Small intestine (tissue), 7 donors: ENCODE measurements around the gene ENTPD1. TPM values are rescaled to one million over a fixed set of nuclear protein-coding genes. Genes with fewer than 3 reads are reported as not detected.

Experiments
- DNase-seq, 2 donors: peaks; one replicate each; pipeline versions ENCODE4 v3.0.0 to v3.0.0-alpha.2; 2013
- FAIRE-seq: peaks from 2 replicates; lab custom pipeline; 2012; peaks lifted over from hg19 to GRCh38; lab: Jason Lieb, UNC
- H3K27ac ChIP-seq, 3 donors: one replicate each; pipeline ENCODE4 v1.5.1; 2013; ENCODE audit warnings: low read length in 2 of 3, mild to moderate bottlenecking in 2 of 3, control low read depth in 1 of 3, inconsistent platforms in 1 of 3, low read depth in 1 of 3, moderate library complexity in 1 of 3
- H3K27me3 ChIP-seq, 3 donors: one replicate each; pipeline ENCODE4 v1.6.1; 2013; ENCODE audit warnings: low read length in 3 of 3, inconsistent platforms in 1 of 3; ENCODE audit not compliant: control insufficient read depth in 3 of 3, insufficient read depth in 3 of 3
- H3K36me3 ChIP-seq, 3 donors: one replicate each; pipeline ENCODE4 v1.6.1; 2013; ENCODE audit warnings: low read length in 3 of 3, inconsistent platforms in 1 of 3, low read depth in 1 of 3, mild to moderate bottlenecking in 1 of 3, moderate library complexity in 1 of 3; ENCODE audit not compliant: control insufficient read depth in 3 of 3, insufficient read depth in 2 of 3
- H3K4me1 ChIP-seq, 3 donors: one replicate each; pipeline ENCODE4 v1.6.1; 2013; ENCODE audit warnings: low read length in 2 of 3, inconsistent platforms in 1 of 3, low read depth in 1 of 3, mild to moderate bottlenecking in 1 of 3, moderate library complexity in 1 of 3; ENCODE audit not compliant: control insufficient read depth in 3 of 3, insufficient read depth in 2 of 3
- H3K4me3 ChIP-seq, 3 donors: one replicate each; pipeline ENCODE4 v1.5.1; 2013; ENCODE audit warnings: low read length in 3 of 3, control low read depth in 1 of 3, inconsistent platforms in 1 of 3, low read depth in 1 of 3, mild to moderate bottlenecking in 1 of 3, moderate library complexity in 1 of 3
- H3K9me3 ChIP-seq, 2 donors: one replicate each; pipeline ENCODE4 v1.6.1; 2013; ENCODE audit warnings: low read depth in 1 of 2, low read length in 1 of 2; ENCODE audit not compliant: control insufficient read depth in 2 of 2, insufficient read depth in 1 of 2
- WGBS, 3 donors: extraction: QIAGEN DNeasy Blood & Tissue Kit; methylation state at CpG; one replicate each; pipeline ENCODE4 v1.1.7; 2013; 5-methylcytosine and 5-hydroxymethylcytosine counted together
- polyA plus RNA-seq, 4 donors: library from polyadenylated mRNA; stranded (reverse) in 3 of 4; unstranded in 1 of 4; fragments of 200-250 nt in 3 of 4; fragments of 120-200 nt in 1 of 4; gene quantifications; one replicate each; pipeline versions ENCODE4 v1.2.1 to v1.2.3, GENCODE V29; 2013
- donor health status: healthy with polysubstance abuse.
- donor health status: control.
- donor health status: control.
- donor health status: Bipolar disorder and iron deficiency.
- donor health status: healthy.

ENTPD1 gene
- polyA plus RNA-seq, 4 donors = 1.3 to 13.6 (median 7.5) TPM

GRCh38 chr10:95810198-95810976, 54.4 kb downstream of the ENTPD1 start:
- DNase-seq = no peak

DNA sequence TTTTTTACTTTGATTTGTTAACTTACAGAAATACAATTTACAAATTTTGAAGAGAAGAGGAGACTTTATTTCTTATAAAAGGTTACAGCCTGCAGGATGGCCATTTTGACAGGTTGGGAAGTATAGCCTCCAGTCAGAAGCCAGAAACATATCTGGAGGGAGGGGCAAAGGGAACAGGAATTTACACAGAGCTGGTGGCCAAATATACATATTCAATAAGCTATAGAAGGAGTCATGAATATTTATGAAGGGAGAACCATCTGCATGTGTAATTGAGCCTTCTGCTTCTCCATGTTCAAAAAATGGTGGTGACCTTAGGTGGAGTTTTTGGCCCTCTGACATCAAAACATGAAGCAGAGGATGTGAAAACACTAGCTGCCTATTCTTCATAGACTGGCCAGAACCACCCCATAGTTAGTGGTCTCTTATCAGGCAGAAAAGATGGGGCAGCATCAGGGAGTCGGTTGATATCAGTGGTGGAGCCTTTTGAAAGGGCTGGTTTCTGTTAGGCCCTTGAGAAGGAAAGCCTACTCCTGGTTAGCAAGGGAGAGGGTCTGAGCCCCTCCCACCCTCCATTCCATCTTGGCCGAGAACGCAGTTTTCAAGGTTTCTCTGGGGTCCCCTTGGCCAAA, 57.2 kb downstream of the ENTPD1 start:
- H3K27ac ChIP-seq = peak overlapping the region in 1 of 3 donors; percentile 7

More at GRCh38 chr10:95810198-95810976, 54.4 kb downstream of the ENTPD1 start:
- 93 to 94% (median 94%) methylated on average over 19 to 20 of the region's 20 CpGs for WGBS, 3 donors
- Histone ChIP-seq H3K27ac (no peak overlapping the region), H3K27me3 (no peaks in the 10 kb centered on the region), H3K36me3 (no peaks in the 10 kb centered on the region), H3K4me3 (no peak overlapping the region), H3K4me1 (peaks cover 0 to 2% (median 0%) of the 10 kb centered on the region in 3 donors), H3K9me3 (peaks cover 0 to 13% of the 10 kb centered on the region in 2 donors)
- no peak for FAIRE-seq

GRCh38 chr10:95814011-95814727, 58.2 kb downstream of the ENTPD1 start:
- Histone ChIP-seq H3K27me3 (no peaks in the 10 kb centered on the region), H3K36me3 (no peaks in the 10 kb centered on the region), H3K4me3 (no peak overlapping the region), H3K27ac (peak overlapping the region in 2 of 3 donors; percentile 4 to 60), H3K9me3 (peaks cover 0 to 13% of the 10 kb centered on the region in 2 donors), H3K4me1 (peaks cover 0 to 4% (median 0%) of the 10 kb centered on the region in 3 donors)
- FAIRE-seq = no peak
- 57 to 66% (median 61%) methylated on average over 7 of the region's 7 CpGs for WGBS, 3 donors
- DNase-seq = peak in 1 of 2 donors; percentile 36

More for the DNA sequence above, 57.2 kb downstream of the ENTPD1 start:
- H3K36me3 ChIP-seq = no peaks in the 10 kb centered on the region
- no peak overlapping the region for H3K4me3 ChIP-seq
- DNase-seq = no peak
- H3K4me1 ChIP-seq = peaks cover 0 to 2% (median 0%) of the 10 kb centered on the region in 3 donors
- no peak for FAIRE-seq
- WGBS, 3 donors = 85 to 92% (median 89%) methylated on average over 3 of the region's 3 CpGs
- H3K27me3 ChIP-seq = no peaks in the 10 kb centered on the region
- H3K9me3 ChIP-seq = peaks cover 0 to 13% of the 10 kb centered on the region in 2 donors

DNA sequence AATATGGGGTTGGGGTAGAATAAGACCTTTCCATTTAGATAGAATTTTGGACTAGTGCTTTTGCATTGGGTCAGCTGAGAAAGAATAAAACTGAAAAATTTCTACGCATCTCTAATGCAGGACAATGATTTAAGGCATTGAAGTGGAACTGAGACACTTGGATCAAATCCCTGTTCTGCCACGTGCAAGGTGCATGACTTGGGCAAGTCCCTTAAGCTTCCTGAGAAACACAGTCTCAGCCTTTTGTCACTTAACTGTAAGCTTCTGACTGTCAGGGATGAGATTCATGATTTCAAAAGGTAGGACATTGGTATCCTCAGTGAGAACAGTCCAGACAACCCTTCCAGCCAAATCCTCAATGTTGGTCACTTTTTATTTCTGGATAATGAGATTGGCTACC, 59.2 kb downstream of the ENTPD1 start:
- Histone ChIP-seq H3K27ac (peak overlapping the region in 1 of 3 donors; percentile 18), H3K27me3 (no peaks in the 10 kb centered on the region), H3K36me3 (no peaks in the 10 kb centered on the region), H3K9me3 (peaks cover 0 to 8% of the 10 kb centered on the region in 2 donors), H3K4me3 (no peak overlapping the region), H3K4me1 (peaks cover 0 to 4% (median 0%) of the 10 kb centered on the region in 3 donors)
- FAIRE-seq = no peak
- no peak for DNase-seq
- WGBS, 3 donors = 82 to 86% (median 84%) methylated on average over 2 of the region's 2 CpGs

- H3K4me1 ChIP-seq = peaks cover 0 to 4% (median 0%) of the 10 kb centered on the region in 3 donors
- H3K27me3 ChIP-seq = no peaks in the 10 kb centered on the region
- peaks cover 0 to 3% of the 10 kb centered on the region in 2 donors for H3K9me3 ChIP-seq
- 77 to 82% (median 81%) methylated on average over 6 of the region's 6 CpGs for WGBS, 3 donors
- FAIRE-seq (no peak), DNase-seq (no peak)
- H3K4me3 ChIP-seq = no peak overlapping the region
- peak overlapping the region in 1 of 3 donors; percentile 18 for H3K27ac ChIP-seq
- H3K36me3 ChIP-seq = no peaks in the 10 kb centered on the region
Measured at GRCh38 chr10:95815701-95816240, 59.8 kb downstream of the ENTPD1 start.

DNA sequence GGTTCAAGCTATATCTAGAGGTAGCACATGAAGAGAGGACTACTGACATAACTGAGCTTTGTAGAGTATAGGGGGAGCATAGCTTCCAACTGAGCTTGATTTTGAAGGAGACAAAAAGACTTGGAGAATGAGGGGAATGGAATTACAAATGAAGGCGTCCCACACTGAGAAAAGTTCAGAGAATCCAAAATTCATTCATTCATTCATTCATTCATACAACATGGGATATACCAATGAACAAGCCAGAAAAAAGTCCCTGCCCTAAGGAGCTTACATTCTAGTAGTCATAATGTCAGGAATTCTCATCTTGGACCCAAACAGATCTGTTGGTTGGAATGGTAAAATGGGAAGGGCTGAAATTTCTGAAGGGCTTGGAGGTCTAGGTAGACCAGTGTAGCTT, 62.0 kb downstream of the ENTPD1 start:
- no peak for FAIRE-seq
- WGBS, 3 donors = 86 to 96% (median 92%) methylated on average over 1 of the region's 1 CpG
- peaks cover 0 to 6% (median 0%) of the 10 kb centered on the region in 3 donors for H3K4me1 ChIP-seq

DNA sequence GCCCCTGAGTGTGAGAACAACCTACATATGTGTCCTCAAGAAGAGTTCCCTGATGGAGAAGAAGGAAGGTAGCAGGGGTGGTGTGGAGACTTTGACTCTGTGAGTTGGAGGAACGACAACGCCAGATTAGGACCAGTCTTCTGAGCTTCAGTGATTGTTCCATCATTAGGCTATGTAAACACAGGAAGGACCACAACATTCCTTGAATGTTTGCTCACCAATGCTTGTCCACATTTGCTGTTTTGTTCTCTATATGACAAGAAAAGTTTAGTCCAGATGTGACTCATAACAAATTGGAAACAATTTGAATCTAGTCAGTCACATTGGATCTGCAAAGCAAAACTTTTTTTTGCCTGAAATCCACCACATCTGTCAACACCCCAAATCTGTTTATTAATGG, 62.7 kb downstream of the ENTPD1 start:
- 32 to 80% (median 51%) methylated on average over 2 of the region's 2 CpGs for WGBS, 3 donors
- Histone ChIP-seq H3K27me3 (no peaks in the 10 kb centered on the region), H3K27ac (peak overlapping the region in 1 of 3 donors; percentile 12), H3K4me1 (peaks cover 0 to 6% (median 0%) of the 10 kb centered on the region in 3 donors), H3K4me3 (no peak overlapping the region), H3K9me3 (no peaks in the 10 kb centered on the region), H3K36me3 (no peaks in the 10 kb centered on the region)
- FAIRE-seq (no peak), DNase-seq (no peak)

More for the DNA sequence above, 62.0 kb downstream of the ENTPD1 start:
- Histone ChIP-seq H3K36me3 (no peaks in the 10 kb centered on the region), H3K9me3 (no peaks in the 10 kb centered on the region), H3K4me3 (no peak overlapping the region), H3K27ac (peak overlapping the region in 1 of 3 donors; percentile 12), H3K27me3 (no peaks in the 10 kb centered on the region)
- DNase-seq = no peak
